ENCODE data around the gene KCP. TPM values are rescaled to one million over a fixed set of nuclear protein-coding genes. Genes with fewer than 3 reads are reported as not detected.
A peak's percentile ranks its signal among the peaks of the same experiment; 100 is the strongest.

Gene KCP
- total RNA-seq, 1 experiment from 2014 or later: 5.3 TPM

DNA sequence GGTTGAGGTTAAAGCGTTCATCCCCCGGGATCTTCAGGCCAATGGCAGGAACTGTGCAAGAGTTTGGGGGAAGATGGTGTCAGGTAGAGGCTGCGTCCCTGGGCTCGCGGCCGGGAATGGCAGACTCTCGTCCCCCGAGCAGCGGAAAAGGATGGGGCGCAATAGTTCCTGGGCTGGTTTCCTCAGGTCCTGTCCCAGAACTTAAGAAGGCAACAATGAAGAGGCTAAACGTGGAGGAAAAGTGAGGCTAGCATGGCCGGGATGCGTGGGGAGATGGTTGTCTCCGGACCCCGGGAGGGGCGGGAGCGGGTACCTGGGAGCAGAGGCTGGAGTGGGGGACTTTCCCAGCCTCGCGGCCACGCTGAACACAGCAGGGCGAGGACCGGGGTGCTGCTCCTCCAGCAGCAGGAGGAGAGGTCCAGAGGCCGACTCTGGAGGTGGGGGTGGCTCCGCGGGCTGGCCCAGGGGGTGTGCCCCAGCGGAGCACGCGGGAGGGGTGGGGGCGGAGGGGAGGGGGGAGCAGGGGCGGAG lies 28.1 kb upstream of the KCP start:
- Histone ChIP-seq H3K14ac (ENCODE audit: insufficient read depth, low read length) (no peak overlapping the region), H4K91ac (ENCODE audit: insufficient read length, low read depth, low read length) (no peak overlapping the region), H3K18ac (ENCODE audit: insufficient read length, low read depth, low read length) (no peak overlapping the region), H2BK120ac (ENCODE audit: low read depth, low read length, poor library complexity, severe bottlenecking) (no peak overlapping the region), H2BK12ac (ENCODE audit: insufficient read length, low read depth, low read length) (no peak overlapping the region), H4K5ac (ENCODE audit: insufficient read length, low read depth, low read length) (no peak overlapping the region), H2AFZ (ENCODE audit: low read length) (no peak overlapping the region), H3K4me2 (ENCODE audit: insufficient read depth, insufficient read length, low read length) (peak overlapping the region; percentile 65), H2BK5ac (ENCODE audit: insufficient read length, low read length) (no peak overlapping the region), H4K20me1 (ENCODE audit: control insufficient read depth, insufficient read depth, insufficient read length) (no peaks in the 10 kb centered on the region), H4K8ac (replicated peaks; ENCODE audit: insufficient read length, low read depth, low read length) (no peak overlapping the region), H3K4me1 (ENCODE audit: insufficient read depth, low read length) (no peaks in the 10 kb centered on the region), H3K23ac (ENCODE audit: insufficient read length, low read depth, low read length) (no peak overlapping the region), H2BK15ac (ENCODE audit: low read depth, low read length) (no peak overlapping the region), H3T11ph (ENCODE audit: low read length) (no peak overlapping the region), H3K27ac (ENCODE audit: insufficient read length, low read depth, low read length) (no peak overlapping the region), H3K9me3 (ENCODE audit: control insufficient read depth, low read depth, low read length) (no peaks in the 10 kb centered on the region), H2AK5ac (ENCODE audit: insufficient read length, low read length) (no peak overlapping the region), H3K4ac (ENCODE audit: low read depth, low read length) (no peak overlapping the region), H3K56ac (ENCODE audit: insufficient read length, low read depth, low read length) (no peak overlapping the region), H3K79me2 (ENCODE audit: insufficient read depth, low read length) (no peaks in the 10 kb centered on the region), H3K9ac (ENCODE audit: extremely low read depth, insufficient read length, low read length) (no peak overlapping the region), H3K79me1 (ENCODE audit: insufficient read depth, low read depth, low read length, poor library complexity, severe bottlenecking) (no peaks in the 10 kb centered on the region), H3K27me3 (ENCODE audit: insufficient read depth, low read length) (peaks cover 20% of the 10 kb centered on the region; the same call in 1 of the 2 replicates), H3K23me2 (ENCODE audit: insufficient read length, low read depth, low read length, poor library complexity, severe bottlenecking) (peaks cover 5% of the 10 kb centered on the region), H2BK20ac (ENCODE audit: low read depth, low read length, poor library complexity, severe bottlenecking) (no peak overlapping the region)
- Mint-ChIP-seq H3K9me3 (0 out of 5 replicates have a peak, but pooled peaks cover 0 to 2% of the 10 kb centered on the region in 2 experiments), H3K36me3 (ENCODE audit: insufficient read depth in 1 of 3, low read depth in 3 of 3) (no peaks in the 10 kb centered on the region), H3K27ac (no peak overlapping the region), H3K27me3 (ENCODE audit: low read depth) (peaks cover 78% of the 10 kb centered on the region), H3K4me3 (peak overlapping the region; percentile 63 to 82), H3K4me1 (peaks cover 10 to 16% of the 10 kb centered on the region in 2 experiments)
- TF ChIP-seq, protein P1, sequence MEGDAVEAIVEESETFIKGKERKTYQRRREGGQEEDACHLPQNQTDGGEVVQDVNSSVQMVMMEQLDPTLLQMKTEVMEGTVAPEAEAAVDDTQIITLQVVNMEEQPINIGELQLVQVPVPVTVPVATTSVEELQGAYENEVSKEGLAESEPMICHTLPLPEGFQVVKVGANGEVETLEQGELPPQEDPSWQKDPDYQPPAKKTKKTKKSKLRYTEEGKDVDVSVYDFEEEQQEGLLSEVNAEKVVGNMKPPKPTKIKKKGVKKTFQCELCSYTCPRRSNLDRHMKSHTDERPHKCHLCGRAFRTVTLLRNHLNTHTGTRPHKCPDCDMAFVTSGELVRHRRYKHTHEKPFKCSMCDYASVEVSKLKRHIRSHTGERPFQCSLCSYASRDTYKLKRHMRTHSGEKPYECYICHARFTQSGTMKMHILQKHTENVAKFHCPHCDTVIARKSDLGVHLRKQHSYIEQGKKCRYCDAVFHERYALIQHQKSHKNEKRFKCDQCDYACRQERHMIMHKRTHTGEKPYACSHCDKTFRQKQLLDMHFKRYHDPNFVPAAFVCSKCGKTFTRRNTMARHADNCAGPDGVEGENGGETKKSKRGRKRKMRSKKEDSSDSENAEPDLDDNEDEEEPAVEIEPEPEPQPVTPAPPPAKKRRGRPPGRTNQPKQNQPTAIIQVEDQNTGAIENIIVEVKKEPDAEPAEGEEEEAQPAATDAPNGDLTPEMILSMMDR (conservative IDR thresholded peaks at IDR 0.05): no peak
- WGBS (ENCODE audit: extremely low coverage, insufficient read length, low lambda C conversion rate): no CpG with 5 or more reads among the region's 30 CpGs
- DNase-seq: no peak
